ENCODE results near the gene ACKR3. TPM values are rescaled to one million over a fixed set of nuclear protein-coding genes. Genes with fewer than 3 reads are reported as not detected.

Gene ACKR3
- total RNA-seq, 2 experiments from 2014 or later: 0.61 to 0.74 TPM

DNA sequence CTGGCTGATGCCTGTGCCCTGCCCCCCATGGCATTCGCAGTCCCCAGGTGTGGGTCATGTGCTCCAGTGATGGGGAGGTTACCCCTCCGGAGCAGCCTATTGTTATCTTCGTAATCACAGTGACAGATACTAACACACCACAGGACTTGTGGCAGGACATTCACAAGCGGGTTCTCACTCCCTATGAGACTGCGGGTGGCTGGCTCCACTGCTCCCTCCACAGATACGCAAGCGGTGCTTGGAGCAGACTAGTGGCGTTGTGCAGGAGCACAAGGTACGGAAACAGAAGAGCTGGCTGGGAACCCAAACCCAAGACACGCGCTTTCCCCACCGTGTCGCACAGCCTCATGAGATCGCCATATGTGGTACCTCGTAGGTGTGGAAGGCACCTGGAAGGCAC lies 52.2 kb downstream of the ACKR3 start:
- no peak overlapping the region for H3K4me3 Mint-ChIP-seq

GRCh38 chr2:236622201-236622600 lies 52.6 kb downstream of the ACKR3 start:
- Mint-ChIP-seq H3K27ac (no peak overlapping the region), H3K9me3 (no peaks in the 10 kb centered on the region), H3K4me3 (no peak overlapping the region), H3K27me3 (no peaks in the 10 kb centered on the region), H3K4me1 (ENCODE audit: low read depth) (peaks cover 10% of the 10 kb centered on the region), H3K36me3 (ENCODE audit: low read depth) (no peaks in the 10 kb centered on the region)
- ChIA-PET POLR2A (no interaction called here), CTCF (no interaction called here)
- H3K4me3 ChIP-seq (ENCODE audit: low read length): no peak overlapping the region
- DNase-seq: no peak
- no peaks in the 10 kb centered on the region for H3K36me3 ChIP-seq (ENCODE audit: insufficient read depth, low read length)
- no peak for TF ChIP-seq CTCF (IDR thresholded peaks at IDR 0.05)
- intact Hi-C loops (cut with DNase I, micrococcal nuclease): no loop called here
- no peak for ATAC-seq (ENCODE audit: poor library complexity)
- no peaks in the 10 kb centered on the region for H3K27me3 ChIP-seq (ENCODE audit: control insufficient read depth in 1 of 2, insufficient read depth in 2 of 2, low read length in 2 of 2)
- no peaks in the 10 kb centered on the region for H3K9me3 ChIP-seq (ENCODE audit: control insufficient read depth in 1 of 2, insufficient read depth in 1 of 2, low read length in 2 of 2)
- no peak overlapping the region for H3K27ac ChIP-seq (ENCODE audit: low read depth in 1 of 2, low read length in 2 of 2)
- peaks cover 26% of the 10 kb centered on the region for H3K4me1 ChIP-seq (ENCODE audit: insufficient read depth, low read length)

More for the DNA sequence above, 52.2 kb downstream of the ACKR3 start:
- Mint-ChIP-seq H3K27me3 (no peaks in the 10 kb centered on the region), H3K4me1 (ENCODE audit: low read depth) (peaks cover 10% of the 10 kb centered on the region), H3K27ac (no peak overlapping the region), H3K36me3 (ENCODE audit: low read depth) (no peaks in the 10 kb centered on the region), H3K9me3 (no peaks in the 10 kb centered on the region)
- no peak for TF ChIP-seq CTCF (IDR thresholded peaks at IDR 0.05)
- H3K27ac ChIP-seq (ENCODE audit: low read depth in 1 of 2, low read length in 2 of 2): no peak overlapping the region
- ATAC-seq (ENCODE audit: poor library complexity): no peak
- no peaks in the 10 kb centered on the region for H3K36me3 ChIP-seq (ENCODE audit: insufficient read depth, low read length)
- DNase-seq: no peak
- ChIA-PET CTCF (no interaction called here), POLR2A (no interaction called here)
- peaks cover 26% of the 10 kb centered on the region for H3K4me1 ChIP-seq (ENCODE audit: insufficient read depth, low read length)
- intact Hi-C loops (cut with DNase I, micrococcal nuclease): no loop called here
- H3K4me3 ChIP-seq (ENCODE audit: low read length): no peak overlapping the region
- H3K27me3 ChIP-seq (ENCODE audit: control insufficient read depth in 1 of 2, insufficient read depth in 2 of 2, low read length in 2 of 2): no peaks in the 10 kb centered on the region
- no peaks in the 10 kb centered on the region for H3K9me3 ChIP-seq (ENCODE audit: control insufficient read depth in 1 of 2, insufficient read depth in 1 of 2, low read length in 2 of 2)

- POLR2A ChIA-PET: no interaction called here
- no peak for TF ChIP-seq CTCF (IDR thresholded peaks at IDR 0.05)
Observed at GRCh38 chr2:236622660-236623059, 53.0 kb downstream of the ACKR3 start.

More at GRCh38 chr2:236622660-236623059, 53.0 kb downstream of the ACKR3 start:
- Histone ChIP-seq H3K4me3 (ENCODE audit: low read length) (no peak overlapping the region), H3K27ac (ENCODE audit: low read depth in 1 of 2, low read length in 2 of 2) (no peak overlapping the region), H3K9me3 (ENCODE audit: control insufficient read depth in 1 of 2, insufficient read depth in 1 of 2, low read length in 2 of 2) (no peaks in the 10 kb centered on the region), H3K4me1 (ENCODE audit: insufficient read depth, low read length) (peaks cover 26% of the 10 kb centered on the region), H3K36me3 (ENCODE audit: insufficient read depth, low read length) (no peaks in the 10 kb centered on the region), H3K27me3 (ENCODE audit: control insufficient read depth in 1 of 2, insufficient read depth in 2 of 2, low read length in 2 of 2) (no peaks in the 10 kb centered on the region)
- intact Hi-C loops (cut with DNase I, micrococcal nuclease): no loop called here
- no peak overlapping the region for H3K4me3 Mint-ChIP-seq
- no peaks in the 10 kb centered on the region for H3K27me3 Mint-ChIP-seq
- H3K27ac Mint-ChIP-seq: no peak overlapping the region
- CTCF ChIA-PET: no interaction called here
- H3K4me1 Mint-ChIP-seq (ENCODE audit: low read depth): peaks cover 10% of the 10 kb centered on the region
- ATAC-seq (ENCODE audit: poor library complexity) (no peak), DNase-seq (no peak)
- H3K9me3 Mint-ChIP-seq: no peaks in the 10 kb centered on the region
- H3K36me3 Mint-ChIP-seq (ENCODE audit: low read depth): no peaks in the 10 kb centered on the region
